IMR-90 (cell line): ENCODE data around the gene NCOR1. TPM values are rescaled to one million over a fixed set of nuclear protein-coding genes. Genes with fewer than 3 reads are reported as not detected.

Source experiments
- ATAC-seq: fragments of 200-7000 bp; cut with Tn5 transposase; 2 replicates; pipeline ENCODE4 v1.9.1; 2020; ENCODE audit warnings: low read depth, mild to moderate bottlenecking, moderate library complexity
- BruUV-seq: library from RNA; stranded (reverse); fragments of 400-500 nt; replicated peaks from 2 replicates; lab custom pipeline; 2021; lab: Mats Ljungman, UMichigan
- CTCF ChIA-PET: fragments of 300-600 bp; formaldehyde crosslinking; extraction: SDS; loops from one replicate; lab custom pipeline; 2021; ENCODE audit warnings: antibody characterized with exemption; lab: Yijun Ruan, JAX
- POLR2A ChIA-PET: fragments of 300-600 bp; sonication (Branson Sonifier 250); formaldehyde crosslinking; loops from one replicate; lab custom pipeline; 2022; ENCODE audit warnings: antibody characterized with exemption; ENCODE audit not compliant: unreplicated experiment; lab: Charles Lee
- DNase-seq: peaks from one replicate; pipeline ENCODE4 v3.0.0; 2013
- H2AFZ ChIP-seq: replicated peaks from 2 replicates; pipeline ENCODE3; 2013; ENCODE audit warnings: low read length, mild to moderate bottlenecking; ENCODE audit not compliant: poor library complexity
- H2AK5ac ChIP-seq: 2 replicates; pipeline ENCODE4 v1.6.1; 2013; ENCODE audit warnings: low read depth, low read length, inconsistent platforms
- H2AK9ac ChIP-seq: replicated peaks from 2 replicates; pipeline ENCODE3; 2013; ENCODE audit warnings: mild to moderate bottlenecking, low read depth, low read length, moderate library complexity; ENCODE audit not compliant: poor library complexity
- H2BK120ac ChIP-seq: 2 replicates; pipeline ENCODE4 v1.6.1; 2013; ENCODE audit warnings: low read depth, low read length, inconsistent platforms
- H2BK15ac ChIP-seq: 3 replicates; pipeline ENCODE4 v1.6.1; 2013; ENCODE audit warnings: low read depth, low read length, inconsistent platforms
- H2BK20ac ChIP-seq: 2 replicates; pipeline ENCODE4 v1.6.1; 2013; ENCODE audit warnings: low read depth, mild to moderate bottlenecking, inconsistent platforms, low read length, moderate library complexity
- H2BK5ac ChIP-seq: 2 replicates; pipeline ENCODE4 v1.6.1; 2013; ENCODE audit warnings: mild to moderate bottlenecking, low read depth, low read length, inconsistent platforms; ENCODE audit not compliant: poor library complexity, severe bottlenecking
- H3K14ac ChIP-seq: replicated peaks from 2 replicates; pipeline ENCODE4 v1.6.1; 2013; ENCODE audit warnings: low read depth, low read length, inconsistent platforms
- H3K18ac ChIP-seq: 2 replicates; pipeline ENCODE4 v1.6.1; 2013; ENCODE audit warnings: low read depth, low read length, control low read depth
- H3K23ac ChIP-seq: 2 replicates; pipeline ENCODE4 v1.6.1; 2013; ENCODE audit warnings: low read depth, low read length, inconsistent platforms
- H3K27ac ChIP-seq: 2 replicates; pipeline ENCODE4 v1.5.1; 2013; ENCODE audit warnings: mild to moderate bottlenecking, control low read depth, low read length; ENCODE audit not compliant: insufficient read depth
- H3K27me3 ChIP-seq: 2 replicates; pipeline ENCODE4 v1.6.1; 2013; ENCODE audit warnings: low read length; ENCODE audit not compliant: control insufficient read depth, insufficient read depth
- H3K36me3 ChIP-seq: 2 replicates; pipeline ENCODE4 v1.6.1; 2013; ENCODE audit warnings: low read length, mixed read lengths; ENCODE audit not compliant: control insufficient read depth, insufficient read depth
- H3K4ac ChIP-seq: 2 replicates; pipeline ENCODE4 v1.6.1; 2013; ENCODE audit warnings: low read depth, low read length, inconsistent platforms
- H3K4me1 ChIP-seq: 2 replicates; pipeline ENCODE4 v1.6.1; 2013; ENCODE audit warnings: low read length, mixed read lengths; ENCODE audit not compliant: control insufficient read depth, insufficient read depth
- H3K4me2 ChIP-seq: 2 replicates; pipeline ENCODE4 v1.6.1; 2013; ENCODE audit warnings: low read depth, mild to moderate bottlenecking, control low read depth, low read length, moderate library complexity
- H3K4me3 ChIP-seq: 2 replicates; pipeline ENCODE4 v1.5.1; 2013; ENCODE audit warnings: low read depth, mild to moderate bottlenecking, control low read depth, low read length, moderate library complexity; ENCODE audit not compliant: insufficient read depth
- H3K56ac ChIP-seq: 2 replicates; pipeline ENCODE4 v1.6.1; 2013; ENCODE audit warnings: low read length, inconsistent platforms; ENCODE audit not compliant: insufficient read depth; ENCODE audit errors: extremely low read depth
- H3K79me1 ChIP-seq, 2 experiments: 2 replicates each; pipeline ENCODE4 v1.6.1; 2013; ENCODE audit warnings: low read length in 2 of 2, inconsistent platforms in 1 of 2, low read depth in 1 of 2
- H3K9ac ChIP-seq: 2 replicates; pipeline ENCODE4 v1.6.1; 2013; ENCODE audit warnings: low read depth, low read length, control low read depth
- H3K9me1 ChIP-seq: 2 replicates; pipeline ENCODE4 v1.6.1; 2013; ENCODE audit warnings: low read length, inconsistent platforms; ENCODE audit not compliant: insufficient read depth
- H3K9me3 ChIP-seq: 2 replicates; pipeline ENCODE4 v1.6.1; 2013; ENCODE audit warnings: low read length; ENCODE audit not compliant: control insufficient read depth, insufficient read depth
- H4K20me1 ChIP-seq: 2 replicates; pipeline ENCODE4 v1.6.1; 2013; ENCODE audit warnings: low read length, inconsistent platforms; ENCODE audit not compliant: insufficient read depth
- H4K5ac ChIP-seq: 2 replicates; pipeline ENCODE4 v1.6.1; 2013; ENCODE audit warnings: mild to moderate bottlenecking, low read depth, low read length, control low read depth
- H4K8ac ChIP-seq, 2 experiments: 2 replicates each; pipeline ENCODE4 v1.6.1; 2013; ENCODE audit warnings: low read depth in 2 of 2, low read length in 2 of 2, control low read depth in 1 of 2, inconsistent platforms in 1 of 2
- H4K91ac ChIP-seq: 2 replicates; pipeline ENCODE4 v1.6.1; 2013; ENCODE audit warnings: low read depth, low read length, inconsistent platforms; ENCODE audit not compliant: insufficient read depth
- MAFK ChIP-seq: IDR thresholded peaks from 2 replicates; pipeline ENCODE4 v1.6.1; 2012; ENCODE audit warnings: low read depth, low read length, improper control_type of control experiment
- RAD21 ChIP-seq: IDR thresholded peaks from 2 replicates; pipeline ENCODE4 v1.6.1; 2012; ENCODE audit warnings: low read length, improper control_type of control experiment
- WGBS, 2 experiments: methylation state at CpG; one replicate each; pipeline versions ENCODE4 v1.1.5 to v1.1.7; 2013; ENCODE audit warnings: missing lambda C conversion rate in 2 of 2; ENCODE audit not compliant: insufficient read length in 1 of 2; ENCODE audit errors: extremely low coverage in 2 of 2; 5-methylcytosine and 5-hydroxymethylcytosine counted together
- dilution Hi-C: fragments of 300-500 bp; cut with HindIII; formaldehyde crosslinking; loops from one replicate; pipeline ENCODE4 v1.14.3; 2018; ENCODE audit warnings: low sequenced_read_pairs; ENCODE audit not compliant: unreplicated experiment
- in situ Hi-C: fragments of 300-500 bp; cut with MboI; formaldehyde crosslinking; loops from 3 replicates; pipeline ENCODE4 v1.14.3; 2019; ENCODE audit warnings: low sequenced_read_pairs, inconsistent platforms, mixed read lengths
- intact Hi-C: fragments of 100-400 bp; cut with micrococcal nuclease; formaldehyde crosslinking; loops from 2 replicates; pipeline ENCODE4 v1.10.0; 2022
- polyA plus RNA-seq, 3 experiments: library from polyadenylated mRNA; depleted of rRNA; stranded (reverse); fragments of >200 nt; gene quantifications; 2 replicates each; pipeline ENCODE4 v1.2.3, GENCODE V29; 2012; ENCODE audit warnings: low replicate concordance in 1 of 3
- total RNA-seq: library from RNA; depleted of rRNA; stranded (reverse); fragments of >200 nt; gene quantifications from 2 replicates; pipeline ENCODE4 v1.2.3, GENCODE V29; 2012
- TF ChIP-seq, protein P1 (sequence below): fragments of 150-350 bp; IDR thresholded peaks from 2 replicates; pipeline ENCODE4 v1.6.1; 2017; ENCODE audit warnings: mild to moderate bottlenecking, antibody characterized with exemption, low read length, low read depth

Gene NCOR1
- total and polyA plus RNA-seq, 2 of the 4 experiments (the other 2 are of a cell fraction), result 54.5 to 80.3 TPM

DNA sequence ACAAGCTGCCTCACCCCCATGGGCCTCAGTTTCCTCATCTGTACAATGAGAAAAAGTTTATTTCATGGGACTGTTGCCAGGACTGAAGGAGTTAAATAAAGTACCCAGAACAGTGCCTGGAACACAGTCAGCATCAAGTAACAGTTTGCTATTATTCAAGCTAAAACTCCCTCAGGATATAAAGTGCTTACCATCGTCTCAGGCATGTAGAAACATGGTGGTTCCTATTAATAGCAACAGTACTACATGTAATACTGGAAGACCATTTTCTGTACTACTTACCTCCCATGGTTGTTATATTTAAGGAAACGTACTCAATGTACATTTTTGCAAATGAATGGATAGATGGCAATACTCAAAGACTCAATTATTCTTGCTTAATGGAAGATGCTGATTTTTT lies 93.4 kb downstream of the NCOR1 start:
- Histone ChIP-seq H3K56ac (no peak overlapping the region), H4K5ac (no peak overlapping the region), H3K9me1 (peaks cover 6% of the 10 kb centered on the region), H3K14ac (no peak overlapping the region), H3K4me1 (peaks cover 2% of the 10 kb centered on the region; the same call in 1 of the 2 replicates), H2BK5ac (no peak overlapping the region), H3K4me2 (no peak overlapping the region), H3K36me3 (peaks cover 32% of the 10 kb centered on the region), H3K23ac (no peak overlapping the region), H4K20me1 (peaks cover 10% of the 10 kb centered on the region; the same call in 1 of the 2 replicates), H3K79me1 (peaks cover 19 to 34% of the 10 kb centered on the region in 2 experiments), H2BK20ac (no peak overlapping the region), H3K9ac (no peak overlapping the region), H2AK9ac (no peak overlapping the region), H3K9me3 (no peaks in the 10 kb centered on the region), H4K91ac (no peak overlapping the region), H2AK5ac (no peak overlapping the region), H3K4ac (no peak overlapping the region), H3K18ac (no peak overlapping the region), H3K27me3 (no peaks in the 10 kb centered on the region), H2BK15ac (no peak overlapping the region), H4K8ac (no peak overlapping the region), H2BK120ac (no peak overlapping the region), H3K4me3 (no peak overlapping the region), H3K27ac (no peak overlapping the region), H2AFZ (no peak overlapping the region)
- no CpG with 5 or more reads among the region's 2 CpGs for WGBS, 2 experiments
- in situ Hi-C loops, result no loop called here
- dilution Hi-C loops, result no loop called here
- intact Hi-C loops, result no loop called here
- TF ChIP-seq, protein P1, sequence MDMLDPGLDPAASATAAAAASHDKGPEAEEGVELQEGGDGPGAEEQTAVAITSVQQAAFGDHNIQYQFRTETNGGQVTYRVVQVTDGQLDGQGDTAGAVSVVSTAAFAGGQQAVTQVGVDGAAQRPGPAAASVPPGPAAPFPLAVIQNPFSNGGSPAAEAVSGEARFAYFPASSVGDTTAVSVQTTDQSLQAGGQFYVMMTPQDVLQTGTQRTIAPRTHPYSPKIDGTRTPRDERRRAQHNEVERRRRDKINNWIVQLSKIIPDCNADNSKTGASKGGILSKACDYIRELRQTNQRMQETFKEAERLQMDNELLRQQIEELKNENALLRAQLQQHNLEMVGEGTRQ, result no peak
- TF ChIP-seq MAFK, result no peak
- no peak for TF ChIP-seq RAD21
- CTCF ChIA-PET, result no interaction called here
- ATAC-seq (no peak), DNase-seq (peak; percentile 8)
- no TSS peak for BruUV-seq
- POLR2A ChIA-PET, result no interaction called here
